H9 (cell line): Measurements from ENCODE around the gene CCL17. TPM values are rescaled to one million over a fixed set of nuclear protein-coding genes. Genes with fewer than 3 reads are reported as not detected.

ENCODE experiments used
- DNase-seq: peaks from one replicate; pipeline ENCODE4 v3.0.0-alpha.2; 2017
- H2AFZ ChIP-seq: one replicate; pipeline ENCODE4 v1.6.1; 2013; ENCODE audit warnings: mild to moderate bottlenecking, low read length, control low read depth, moderate library complexity
- H2AK5ac ChIP-seq: 2 replicates; pipeline ENCODE4 v1.6.1; 2013; ENCODE audit warnings: low read length, control low read depth, mixed read lengths; ENCODE audit not compliant: insufficient read length
- H2BK120ac ChIP-seq: one replicate; pipeline ENCODE4 v1.6.1; 2013; ENCODE audit warnings: low read depth, mild to moderate bottlenecking, low read length, control low read depth, inconsistent platforms; ENCODE audit not compliant: poor library complexity, severe bottlenecking
- H2BK12ac ChIP-seq: 2 replicates; pipeline ENCODE4 v1.6.1; 2013; ENCODE audit warnings: low read length, control low read depth, mixed read lengths, low read depth; ENCODE audit not compliant: insufficient read length
- H2BK15ac ChIP-seq: 2 replicates; pipeline ENCODE4 v1.6.1; 2013; ENCODE audit warnings: low read depth, low read length, control low read depth
- H2BK20ac ChIP-seq: one replicate; pipeline ENCODE4 v1.6.1; 2013; ENCODE audit warnings: low read depth, mild to moderate bottlenecking, low read length, control low read depth, inconsistent platforms; ENCODE audit not compliant: poor library complexity, severe bottlenecking
- H2BK5ac ChIP-seq: 2 replicates; pipeline ENCODE4 v1.6.1; 2013; ENCODE audit warnings: low read length, control low read depth, mixed read lengths; ENCODE audit not compliant: insufficient read length
- H3K14ac ChIP-seq: 2 replicates; pipeline ENCODE4 v1.6.1; 2013; ENCODE audit warnings: low read length, control low read depth; ENCODE audit not compliant: insufficient read depth
- H3K18ac ChIP-seq: 2 replicates; pipeline ENCODE4 v1.6.1; 2013; ENCODE audit warnings: low read depth, mild to moderate bottlenecking, mixed read lengths, low read length, control low read depth; ENCODE audit not compliant: insufficient read length
- H3K23ac ChIP-seq: 2 replicates; pipeline ENCODE4 v1.6.1; 2013; ENCODE audit warnings: low read length, control low read depth, mixed read lengths, low read depth; ENCODE audit not compliant: insufficient read length
- H3K23me2 ChIP-seq: 2 replicates; pipeline ENCODE4 v1.6.1; 2013; ENCODE audit warnings: low read depth, mild to moderate bottlenecking, mixed read lengths, low read length, control low read depth; ENCODE audit not compliant: insufficient read length, poor library complexity, severe bottlenecking
- H3K27ac ChIP-seq: 2 replicates; pipeline ENCODE4 v1.5.1; 2013; ENCODE audit warnings: low read length, control low read depth, mixed read lengths, low read depth; ENCODE audit not compliant: insufficient read length
- H3K27me3 ChIP-seq: 2 replicates; pipeline ENCODE4 v1.6.1; 2013; ENCODE audit warnings: low read length, control low read depth, inconsistent platforms; ENCODE audit not compliant: insufficient read depth
- H3K4ac ChIP-seq: 2 replicates; pipeline ENCODE4 v1.6.1; 2013; ENCODE audit warnings: low read depth, mild to moderate bottlenecking, control low read depth, inconsistent platforms, low read length, moderate library complexity
- H3K4me1 ChIP-seq: 2 replicates; pipeline ENCODE4 v1.6.1; 2013; ENCODE audit warnings: low read length, control low read depth, inconsistent platforms; ENCODE audit not compliant: insufficient read depth
- H3K4me2 ChIP-seq: 2 replicates; pipeline ENCODE4 v1.6.1; 2013; ENCODE audit warnings: low read length, control low read depth, mixed read lengths; ENCODE audit not compliant: insufficient read length, insufficient read depth
- H3K56ac ChIP-seq: 2 replicates; pipeline ENCODE4 v1.6.1; 2013; ENCODE audit warnings: low read depth, mild to moderate bottlenecking, mixed read lengths, low read length, control low read depth; ENCODE audit not compliant: insufficient read length
- H3K79me1 ChIP-seq: 2 replicates; pipeline ENCODE4 v1.6.1; 2013; ENCODE audit warnings: low read depth, mild to moderate bottlenecking, moderate library complexity, low read length, control low read depth, inconsistent platforms; ENCODE audit not compliant: insufficient read depth, poor library complexity, severe bottlenecking
- H3K79me2 ChIP-seq: 2 replicates; pipeline ENCODE4 v1.6.1; 2013; ENCODE audit warnings: low read length, control low read depth, inconsistent platforms; ENCODE audit not compliant: insufficient read depth
- H3K9ac ChIP-seq: 2 replicates; pipeline ENCODE4 v1.6.1; 2013; ENCODE audit warnings: low read length, control low read depth, mixed read lengths; ENCODE audit not compliant: insufficient read length; ENCODE audit errors: extremely low read depth
- H3K9me3 ChIP-seq: one replicate; pipeline ENCODE4 v1.6.1; 2013; ENCODE audit warnings: low read depth, low read length, inconsistent platforms; ENCODE audit not compliant: control insufficient read depth
- H3T11ph ChIP-seq: one replicate; pipeline ENCODE4 v1.6.1; 2013; ENCODE audit warnings: mild to moderate bottlenecking, low read length, control low read depth, inconsistent platforms
- H4K20me1 ChIP-seq: one replicate; pipeline ENCODE4 v1.6.1; 2013; ENCODE audit not compliant: control insufficient read depth, insufficient read length, insufficient read depth
- H4K5ac ChIP-seq: 2 replicates; pipeline ENCODE4 v1.6.1; 2013; ENCODE audit warnings: low read depth, mild to moderate bottlenecking, mixed read lengths, low read length, control low read depth; ENCODE audit not compliant: insufficient read length
- H4K8ac ChIP-seq: replicated peaks from 2 replicates; pipeline ENCODE4 v1.6.1; 2013; ENCODE audit warnings: low read length, control low read depth, mixed read lengths, low read depth; ENCODE audit not compliant: insufficient read length
- H4K91ac ChIP-seq: 2 replicates; pipeline ENCODE4 v1.6.1; 2013; ENCODE audit warnings: low read depth, mild to moderate bottlenecking, moderate library complexity, mixed read lengths, low read length, control low read depth; ENCODE audit not compliant: insufficient read length
- H3K27ac Mint-ChIP-seq, 3 experiments: 2 replicates in 2 of 3; 3 replicates in 1 of 3; pipeline ENCODE4 v1.8.0; 2020 to 2021; ENCODE audit warnings: mixed read lengths in 3 of 3, mild to moderate bottlenecking in 1 of 3, moderate library complexity in 1 of 3
- H3K27me3 Mint-ChIP-seq: 2 replicates; pipeline ENCODE4 v1.8.0; 2021; ENCODE audit warnings: low read depth, mild to moderate bottlenecking, moderate library complexity, mixed read lengths
- H3K36me3 Mint-ChIP-seq, 3 experiments: 2 replicates in 2 of 3; 3 replicates in 1 of 3; pipeline ENCODE4 v1.8.0; 2020 to 2021; ENCODE audit warnings: low read depth in 3 of 3, mixed read lengths in 3 of 3; ENCODE audit not compliant: insufficient read depth in 1 of 3
- H3K4me1 Mint-ChIP-seq, 2 experiments: 2 replicates each; pipeline ENCODE4 v1.8.0; 2020; ENCODE audit warnings: mixed read lengths in 2 of 2
- H3K4me3 Mint-ChIP-seq, 2 experiments: 2 replicates in 1 of 2; 3 replicates in 1 of 2; pipeline ENCODE4 v1.8.0; 2020 to 2021; ENCODE audit warnings: mild to moderate bottlenecking in 2 of 2, mixed read lengths in 2 of 2, moderate library complexity in 1 of 2
- H3K9me3 Mint-ChIP-seq, 2 experiments: 2 replicates in 1 of 2; 3 replicates in 1 of 2; pipeline ENCODE4 v1.8.0; 2020; ENCODE audit warnings: mild to moderate bottlenecking in 2 of 2, mixed read lengths in 2 of 2, moderate library complexity in 1 of 2
- CTCF ChIP-seq: fragments of 200-600 bp; sonication (generic); conservative IDR thresholded peaks from 3 replicates; pipeline ENCODE4 v1.8.0; 2021; ENCODE audit warnings: antibody characterized with exemption, mild to moderate bottlenecking
- WGBS: extraction: QIAGEN DNeasy Blood & Tissue Kit; methylation state at CpG from one replicate; pipeline ENCODE4 v1.1.7; 2013; ENCODE audit warnings: missing lambda C conversion rate, low lambda C conversion rate, mixed read lengths; ENCODE audit not compliant: insufficient read length; ENCODE audit errors: extremely low coverage; 5-methylcytosine and 5-hydroxymethylcytosine counted together
- total RNA-seq: library from RNA; stranded (reverse); gene quantifications from 2 replicates; pipeline ENCODE4 v1.2.1, GENCODE V29; 2021

CCL17 gene
- total RNA-seq, 1 experiment from 2014 or later, result not detected

GRCh38 chr16:57422026-57422944, 17.7 kb downstream of the CCL17 start:
- Histone ChIP-seq H2BK20ac (no peak overlapping the region), H3K27ac (no peak overlapping the region), H4K91ac (no peak overlapping the region), H2BK15ac (no peak overlapping the region), H2AK5ac (no peak overlapping the region), H4K8ac (no peak overlapping the region), H3K4ac (no peak overlapping the region), H3K4me1 (no peaks in the 10 kb centered on the region), H3K23me2 (no peaks in the 10 kb centered on the region), H3K23ac (no peak overlapping the region), H2BK5ac (no peak overlapping the region), H3K9ac (no peak overlapping the region), H3K4me2 (no peak overlapping the region), H3K14ac (no peak overlapping the region), H3K79me2 (no peaks in the 10 kb centered on the region), H4K5ac (no peak overlapping the region), H3K27me3 (no peaks in the 10 kb centered on the region), H3K18ac (no peak overlapping the region), H2BK12ac (no peak overlapping the region), H3K9me3 (no peaks in the 10 kb centered on the region), H4K20me1 (no peaks in the 10 kb centered on the region), H3K79me1 (no peaks in the 10 kb centered on the region), H2BK120ac (no peak overlapping the region), H3T11ph (no peak overlapping the region), H3K56ac (no peak overlapping the region), H2AFZ (no peak overlapping the region)
- Mint-ChIP-seq H3K27ac (peak overlapping the region in 2 of 3 experiments; percentile 32 to 73; a peak in 4 of 7 replicates), H3K9me3 (peaks cover 0 to 3% of the 10 kb centered on the region in 2 experiments; a peak in 1 of 5 replicates), H3K4me3 (no peak overlapping the region), H3K4me1 (peaks cover 16 to 25% of the 10 kb centered on the region in 2 experiments), H3K36me3 (peaks cover 0 to 3% (median 1%) of the 10 kb centered on the region in 3 experiments; a peak in 2 of 7 replicates), H3K27me3 (no peaks in the 10 kb centered on the region)
- WGBS, result no CpG with 5 or more reads among the region's 10 CpGs
- DNase-seq, result peak; percentile 51
- peak; percentile 72 for TF ChIP-seq CTCF
